ENCODE measurements around the gene KIF9. TPM values are rescaled to one million over a fixed set of nuclear protein-coding genes. Genes with fewer than 3 reads are reported as not detected.

The KIF9 gene
- total and polyA plus RNA-seq, 10 donors: 3.8 to 15.8 (median 6.7) TPM

GRCh38 chr3:47244531-47245100 is 38.0 kb downstream of the KIF9 start:
- Histone ChIP-seq H3K27ac (no peak overlapping the region), H3K9me3 (no peaks in the 10 kb centered on the region), H3K4me3 (no peak overlapping the region), H3K4me1 (no peaks in the 10 kb centered on the region), H3K27me3 (replicated peaks in 1 of 7) (no peaks in the 10 kb centered on the region), H3K36me3 (no peaks in the 10 kb centered on the region)
- 92 to 97% (median 95%) methylated on average over 10 of the region's 10 CpGs for WGBS, 5 donors
- TF ChIP-seq CTCF (IDR thresholded peaks at IDR 0.05 in 8 of 11, conservative IDR thresholded peaks at IDR 0.05 in 3 of 11) (no peak), POLR2A (IDR thresholded peaks at IDR 0.05) (no peak), POLR2AphosphoS5 (IDR thresholded peaks at IDR 0.05) (no peak)
- intact Hi-C loops (cut with DNase I; ENCODE audit: low total_unique reads): no loop called here
- no peak for DNase-seq

GRCh38 chr3:47243419-47244147 is 39.0 kb downstream of the KIF9 start:
- Histone ChIP-seq H3K27ac (no peak overlapping the region), H3K9me3 (no peaks in the 10 kb centered on the region), H3K4me3 (no peak overlapping the region), H3K36me3 (no peaks in the 10 kb centered on the region), H3K27me3 (replicated peaks in 1 of 7) (no peaks in the 10 kb centered on the region), H3K4me1 (no peaks in the 10 kb centered on the region)
- 81 to 93% (median 89%) methylated on average over 9 of the region's 9 CpGs for WGBS, 5 donors
- no peak for DNase-seq
- intact Hi-C loops (cut with DNase I; ENCODE audit: low total_unique reads): no loop called here
- TF ChIP-seq POLR2A (IDR thresholded peaks at IDR 0.05): no peak
- no peak for TF ChIP-seq CTCF (IDR thresholded peaks at IDR 0.05 in 8 of 11, conservative IDR thresholded peaks at IDR 0.05 in 3 of 11)
- TF ChIP-seq POLR2AphosphoS5 (IDR thresholded peaks at IDR 0.05): no peak

- H3K4me1 ChIP-seq: no peaks in the 10 kb centered on the region
- DNase-seq: no peak
- H3K4me3 ChIP-seq: no peak overlapping the region
- intact Hi-C loops (cut with DNase I; ENCODE audit: low total_unique reads): no loop called here
- H3K27ac ChIP-seq: no peak overlapping the region
- no peaks in the 10 kb centered on the region for H3K27me3 ChIP-seq (replicated peaks in 1 of 7)
- WGBS, 5 donors: 73 to 93% (median 90%) methylated on average over 2 to 6 of the region's 6 CpGs
- no peak for TF ChIP-seq POLR2A (IDR thresholded peaks at IDR 0.05)
- no peak for TF ChIP-seq POLR2AphosphoS5 (IDR thresholded peaks at IDR 0.05)
- TF ChIP-seq CTCF (IDR thresholded peaks at IDR 0.05 in 8 of 11, conservative IDR thresholded peaks at IDR 0.05 in 3 of 11): no peak
- H3K9me3 ChIP-seq: no peaks in the 10 kb centered on the region
- no peaks in the 10 kb centered on the region for H3K36me3 ChIP-seq
Observed at GRCh38 chr3:47239929-47240328, 42.7 kb downstream of the KIF9 start.

GRCh38 chr3:47238017-47238416 is 44.6 kb downstream of the KIF9 start:
- Histone ChIP-seq H3K4me1 (no peaks in the 10 kb centered on the region), H3K27ac (no peak overlapping the region), H3K27me3 (replicated peaks in 1 of 7) (no peaks in the 10 kb centered on the region), H3K36me3 (no peaks in the 10 kb centered on the region), H3K9me3 (no peaks in the 10 kb centered on the region), H3K4me3 (no peak overlapping the region)
- no peak for TF ChIP-seq CTCF (IDR thresholded peaks at IDR 0.05 in 8 of 11, conservative IDR thresholded peaks at IDR 0.05 in 3 of 11)
- TF ChIP-seq POLR2AphosphoS5 (IDR thresholded peaks at IDR 0.05): no peak
- TF ChIP-seq POLR2A (IDR thresholded peaks at IDR 0.05): no peak
- 93 to 99% (median 94%) methylated on average over 3 of the region's 3 CpGs for WGBS, 5 donors
- intact Hi-C loops (cut with DNase I; ENCODE audit: low total_unique reads): no loop called here
- DNase-seq: no peak
